GM19023 (cell line): ENCODE results near the gene ITGB2.

Experiments
- ATAC-seq: cut with Tn5 transposase; IDR thresholded peaks from one replicate; pipeline ENCODE4 v1.9.1; 2021; ENCODE audit warnings: mild to moderate bottlenecking, moderate library complexity; ENCODE audit not compliant: unreplicated experiment

The ITGB2 gene

DNA sequence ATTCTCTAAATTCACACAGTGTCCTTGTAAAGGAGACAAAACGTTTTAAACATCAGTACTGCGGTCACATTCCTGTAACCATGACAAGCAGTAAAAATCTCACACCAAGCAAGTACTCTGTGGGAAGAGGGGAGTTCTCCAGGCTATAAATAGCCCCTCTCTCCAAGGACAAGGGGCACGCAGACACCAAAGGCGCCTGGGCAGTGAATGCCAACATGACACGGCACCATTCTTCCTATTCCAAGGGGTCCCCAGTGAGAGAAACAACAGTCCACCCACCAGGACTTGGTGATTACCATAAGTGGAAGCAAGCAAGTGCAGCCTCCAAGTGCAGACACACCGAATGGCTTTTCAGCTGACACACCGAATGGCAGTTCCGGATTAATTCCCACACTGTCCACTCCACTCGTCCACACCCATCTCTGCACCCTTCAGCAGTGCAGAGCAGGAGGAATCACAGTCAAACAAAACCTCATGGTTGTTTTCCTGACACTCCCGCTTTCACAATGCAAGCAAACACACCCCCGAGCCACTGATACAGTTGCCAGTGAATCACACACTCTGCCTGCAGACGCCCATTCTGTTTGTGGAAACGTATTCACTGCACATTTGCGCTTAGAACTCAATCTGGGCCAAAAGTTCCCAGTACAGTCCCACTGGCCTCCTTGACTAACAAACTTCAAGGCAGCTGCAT is 49.0 kb downstream of the ITGB2 start:
- ATAC-seq = no peak

DNA sequence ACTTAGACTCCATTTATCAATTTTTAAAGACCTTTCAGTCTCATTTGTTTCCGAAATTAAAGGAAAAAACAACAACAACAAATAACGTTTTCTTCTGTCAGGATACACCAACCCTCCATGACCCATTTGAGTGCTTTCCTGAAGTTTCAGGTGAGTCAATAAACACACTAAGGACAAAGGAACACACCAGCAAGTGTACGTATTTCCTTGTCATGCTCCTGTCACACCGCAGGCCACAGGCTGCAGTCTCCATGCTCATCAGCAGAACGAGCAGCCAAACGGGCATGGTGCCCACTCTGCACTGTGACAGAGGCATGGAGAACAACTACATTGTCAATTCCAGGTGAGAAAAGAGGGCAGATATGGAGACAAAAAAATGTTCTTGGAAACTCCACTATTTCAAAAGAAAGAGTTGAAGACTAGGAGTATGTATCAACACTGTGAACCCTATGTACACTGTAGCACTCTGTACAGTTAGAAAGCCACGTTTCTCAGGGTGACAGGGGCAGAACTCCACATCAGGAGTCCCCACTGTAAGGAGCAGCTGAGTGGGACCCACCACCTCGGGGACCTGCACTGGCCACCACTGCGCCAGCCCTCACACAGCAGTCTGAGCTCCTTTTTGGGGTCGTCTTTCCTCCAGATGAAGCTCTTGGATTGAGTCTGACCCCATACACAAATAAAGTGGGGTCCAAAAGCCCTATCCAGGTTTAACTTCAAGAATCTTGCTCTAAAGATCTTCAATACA is 49.8 kb downstream of the ITGB2 start:
- no peak for ATAC-seq

DNA sequence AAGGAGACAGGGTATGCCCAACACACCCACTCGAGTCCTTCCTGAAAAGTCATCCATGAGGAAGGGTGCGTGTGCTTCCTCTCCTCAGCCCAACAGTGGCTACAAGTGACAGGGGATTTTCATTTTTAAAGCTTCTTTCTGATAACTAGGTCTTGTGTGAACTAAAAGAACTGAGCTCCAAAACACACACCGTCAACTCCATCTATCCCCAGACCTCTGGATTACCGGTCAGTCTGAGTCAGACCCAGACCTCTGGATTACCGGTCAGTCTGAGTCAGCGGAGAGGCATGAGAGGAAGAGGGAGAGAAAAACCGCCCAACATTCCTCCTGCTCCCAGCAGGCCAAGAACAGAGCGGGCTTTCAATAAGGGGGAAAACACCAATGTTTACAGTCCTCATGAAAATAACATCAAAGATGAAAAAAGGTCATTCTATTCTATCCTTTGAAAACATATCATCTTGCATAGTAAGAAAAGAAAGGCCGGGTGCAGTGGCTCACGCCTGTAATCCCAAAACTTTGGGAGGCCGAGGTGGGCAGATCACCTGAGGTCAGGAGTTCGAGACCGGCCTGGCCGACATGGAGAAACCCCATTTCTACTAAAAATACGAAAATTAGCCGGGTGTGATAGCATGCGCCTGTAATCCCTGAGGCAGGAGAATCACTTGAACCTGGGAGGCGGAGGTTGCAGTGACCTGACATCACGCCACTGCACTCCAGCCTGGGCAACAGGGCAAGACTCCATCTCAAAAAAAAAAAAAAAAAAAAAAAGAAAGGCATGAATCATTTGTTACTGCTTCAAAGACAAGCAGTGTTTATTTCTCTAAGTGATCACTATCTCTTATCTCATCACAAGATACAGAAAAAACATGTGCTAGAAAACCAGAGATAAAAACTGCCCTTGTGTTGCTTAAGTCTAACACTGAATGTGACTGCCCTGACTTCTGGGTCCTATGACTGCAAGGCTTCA is 50.6 kb downstream of the ITGB2 start:
- ATAC-seq = no peak

DNA sequence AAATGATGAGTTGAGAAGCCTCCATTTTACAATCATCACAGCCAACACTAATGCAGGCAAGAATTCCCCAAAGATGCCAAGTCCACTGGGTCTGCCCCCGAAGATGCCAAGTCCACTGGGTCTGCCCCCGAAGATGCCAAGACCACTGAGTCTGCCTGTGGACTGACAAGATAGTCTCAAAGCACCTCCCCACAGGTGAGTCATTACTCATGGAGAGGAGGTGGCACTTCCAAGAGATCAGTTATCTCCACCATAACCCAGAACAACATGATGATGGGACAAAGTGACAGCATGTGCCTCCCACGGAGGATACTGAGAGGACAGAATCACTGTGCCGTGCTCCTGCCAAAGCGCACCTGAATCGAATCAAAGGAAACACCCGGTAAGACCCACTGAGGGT is 52.0 kb downstream of the ITGB2 start:
- no peak for ATAC-seq

GRCh38 chr21:44867999-44868700 is 52.5 kb downstream of the ITGB2 start:
- no peak for ATAC-seq

GRCh38 chr21:44867464-44867863 is 53.2 kb downstream of the ITGB2 start:
- no peak for ATAC-seq

DNA sequence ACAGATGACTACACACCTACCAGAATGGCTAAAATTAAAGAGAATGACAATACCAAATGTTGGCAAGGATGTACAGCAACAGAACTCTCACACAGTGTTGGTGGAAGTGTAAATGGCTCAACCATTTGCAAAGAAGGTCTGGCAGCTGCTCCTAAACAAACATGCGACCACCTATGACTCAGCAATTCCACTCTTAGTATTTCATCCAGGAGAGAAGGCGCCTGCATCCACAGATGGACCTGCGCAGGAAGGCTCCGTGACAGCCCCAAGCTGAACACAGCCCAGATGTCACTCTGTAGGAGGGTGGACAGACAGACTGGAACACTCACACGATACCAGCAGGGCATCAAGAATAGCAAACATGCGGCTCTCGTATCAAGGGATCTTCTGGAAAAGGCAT is 53.9 kb downstream of the ITGB2 start:
- no peak for ATAC-seq

DNA sequence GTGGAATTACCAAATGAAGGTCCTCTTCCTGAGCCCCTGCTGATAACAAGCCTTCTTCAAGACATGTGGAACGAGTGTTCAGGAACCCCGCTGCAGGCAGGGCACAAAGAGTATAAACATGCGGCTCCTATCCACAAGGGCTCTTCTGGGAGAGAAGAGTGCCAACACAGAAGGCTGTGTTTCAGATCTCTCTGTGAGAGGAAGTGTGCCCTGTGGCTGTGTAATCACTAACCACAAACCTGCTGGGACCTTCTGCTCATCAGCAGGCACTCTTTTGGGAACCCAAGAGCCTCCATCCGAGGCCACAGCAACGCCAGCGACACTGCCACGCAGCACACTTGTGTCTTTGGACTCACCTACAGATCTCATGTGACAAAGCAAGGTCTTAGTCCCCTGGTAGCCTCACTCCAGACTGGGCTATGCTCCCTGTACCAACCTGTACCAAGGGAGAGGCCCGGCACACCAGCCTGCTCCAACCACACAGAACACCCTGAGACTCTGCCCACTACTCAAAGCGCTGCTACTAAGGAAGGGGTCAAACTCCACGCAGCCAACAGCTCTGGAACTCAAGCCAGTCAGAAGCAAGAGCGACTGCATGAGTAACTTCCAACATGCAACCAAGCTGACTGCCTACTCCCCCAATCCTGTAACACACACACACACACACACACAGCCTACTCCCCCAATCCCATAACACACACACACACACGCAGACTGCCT is 55.0 kb downstream of the ITGB2 start:
- ATAC-seq = no peak

- ATAC-seq = no peak
Measured at GRCh38 chr21:44862869-44863685, 57.6 kb downstream of the ITGB2 start.

- no peak for ATAC-seq
Measured at GRCh38 chr21:44858791-44859190, 61.9 kb downstream of the ITGB2 start.

GRCh38 chr21:44858291-44858690 is 62.4 kb downstream of the ITGB2 start:
- ATAC-seq = no peak

DNA sequence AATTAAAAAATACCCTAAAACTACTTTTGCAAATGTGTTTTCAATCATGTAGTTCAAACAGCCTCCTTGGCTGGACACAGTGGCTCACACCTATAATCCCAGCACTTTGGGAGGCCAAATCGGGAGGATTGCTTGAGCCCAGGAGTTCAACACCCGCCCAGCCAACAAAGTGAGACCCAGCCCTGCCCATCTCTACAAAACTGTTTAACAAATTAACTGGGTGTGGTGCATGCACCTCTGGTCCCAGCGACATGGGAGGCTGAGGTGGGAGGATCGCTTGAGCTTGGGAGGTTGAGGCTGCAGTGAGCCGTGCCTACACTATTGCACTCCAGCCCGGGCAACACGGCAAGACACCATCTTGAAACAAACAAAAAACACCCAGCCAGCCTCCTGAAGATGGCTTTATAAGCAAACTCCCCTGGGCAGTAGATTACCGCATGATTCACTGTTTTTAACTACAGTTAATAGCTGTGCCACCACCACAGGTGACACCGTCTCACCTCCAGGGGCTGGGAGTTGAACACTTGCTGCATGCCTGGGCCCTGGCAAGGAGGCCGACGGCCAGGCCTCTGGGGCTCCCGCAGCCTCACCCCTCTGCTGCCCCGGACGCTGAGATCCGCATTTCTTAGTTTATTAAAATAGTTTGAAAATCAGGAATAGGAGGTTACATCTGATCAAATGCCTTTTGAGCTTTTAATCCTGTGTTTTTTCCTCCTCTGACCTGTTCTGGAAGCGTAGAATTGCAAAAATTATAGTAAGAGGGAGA is 63.4 kb downstream of the ITGB2 start:
- ATAC-seq = no peak

GRCh38 chr21:44856131-44856530 is 64.6 kb downstream of the ITGB2 start:
- ATAC-seq = no peak

GRCh38 chr21:44855572-44855971 is 65.1 kb downstream of the ITGB2 start:
- no peak for ATAC-seq

DNA sequence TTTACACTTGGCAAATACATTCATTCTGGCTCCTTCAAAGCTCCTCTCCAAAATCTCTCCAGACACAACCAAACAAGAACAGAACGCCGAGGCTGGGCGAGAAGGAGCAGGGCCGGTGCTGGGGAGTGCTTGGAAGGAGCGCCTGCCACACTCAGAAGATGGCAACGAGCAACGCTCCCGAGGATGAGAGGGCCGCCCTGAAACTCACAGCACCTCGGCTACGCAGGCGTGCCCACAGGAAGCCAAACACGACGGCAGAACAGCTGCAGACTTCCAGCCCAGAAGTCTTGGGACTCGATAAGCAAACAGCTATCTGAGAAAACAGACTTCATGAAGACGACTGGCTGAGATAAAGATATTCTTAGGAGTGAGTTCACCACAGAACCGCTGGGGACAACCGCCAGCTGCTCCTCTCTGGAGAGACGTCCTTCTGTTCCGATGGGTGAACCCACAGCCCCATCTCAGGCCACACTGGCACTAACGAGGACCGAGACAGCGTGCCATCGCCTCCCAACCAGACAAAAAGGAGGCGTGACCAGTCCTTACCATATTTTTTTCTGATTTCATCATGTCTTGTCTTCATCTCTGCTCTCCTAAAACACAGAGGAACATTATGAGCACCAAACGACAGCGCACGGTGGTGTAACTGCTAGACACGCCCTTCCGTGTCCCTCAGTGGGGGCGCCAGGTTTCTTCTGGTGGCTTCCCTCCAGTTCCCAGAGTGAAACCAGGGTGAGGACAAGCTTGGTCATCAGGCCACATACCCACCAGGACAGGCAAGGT is 65.8 kb downstream of the ITGB2 start:
- ATAC-seq = no peak

- no peak for ATAC-seq
Measured at GRCh38 chr21:44854391-44854663, 66.4 kb downstream of the ITGB2 start.

- no peak for ATAC-seq
Measured at GRCh38 chr21:44853601-44854390, 66.9 kb downstream of the ITGB2 start.
